GM20000 (cell line): ENCODE results near the gene VPS36.

Experiments
- DNase-seq: peaks from one replicate; pipeline ENCODE4 v3.0.0; 2012; ENCODE audit warnings: low spot score
- CTCF ChIP-seq: IDR thresholded peaks from 2 replicates; pipeline ENCODE4 v1.5.1; 2012; ENCODE audit warnings: mild to moderate bottlenecking, control low read depth; ENCODE audit errors: extremely low read depth, missing control alignments

The VPS36 gene

DNA sequence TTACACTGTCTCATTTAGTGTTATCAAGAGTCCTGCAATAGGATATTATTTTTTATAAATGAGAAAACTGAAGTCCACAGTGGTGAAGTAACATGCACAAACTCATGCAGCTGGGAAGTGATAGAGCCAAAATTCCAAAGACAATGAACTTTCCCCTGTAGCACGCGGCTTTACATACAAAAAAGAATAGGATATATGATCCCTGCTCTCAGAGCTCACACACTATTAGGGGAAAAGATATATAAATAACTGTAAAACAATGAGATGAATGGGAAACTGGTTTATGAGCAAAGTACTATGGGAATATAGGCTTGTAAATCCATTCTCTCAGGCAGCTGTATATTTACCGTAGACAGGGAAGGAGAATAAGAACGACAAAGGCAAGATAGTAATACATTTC is 84.1 kb downstream of the VPS36 start:
- DNase-seq: no peak
- no peak for TF ChIP-seq CTCF
